GM21717 (cell line): ENCODE data around the gene CFDP1.
"Not testable (repeated sequence)": the region's sequence is repeated elsewhere in the genome, so short reads cannot be mapped to it uniquely, and the experiment has no call there.

ENCODE experiments used
- ATAC-seq: cut with Tn5 transposase; IDR thresholded peaks from one replicate; pipeline ENCODE4 v1.9.1; 2021; ENCODE audit warnings: mild to moderate bottlenecking, moderate library complexity; ENCODE audit not compliant: unreplicated experiment

The CFDP1 gene

GRCh38 chr16:75298267-75298666 is 135.0 kb downstream of the CFDP1 start:
- no peak for ATAC-seq

DNA sequence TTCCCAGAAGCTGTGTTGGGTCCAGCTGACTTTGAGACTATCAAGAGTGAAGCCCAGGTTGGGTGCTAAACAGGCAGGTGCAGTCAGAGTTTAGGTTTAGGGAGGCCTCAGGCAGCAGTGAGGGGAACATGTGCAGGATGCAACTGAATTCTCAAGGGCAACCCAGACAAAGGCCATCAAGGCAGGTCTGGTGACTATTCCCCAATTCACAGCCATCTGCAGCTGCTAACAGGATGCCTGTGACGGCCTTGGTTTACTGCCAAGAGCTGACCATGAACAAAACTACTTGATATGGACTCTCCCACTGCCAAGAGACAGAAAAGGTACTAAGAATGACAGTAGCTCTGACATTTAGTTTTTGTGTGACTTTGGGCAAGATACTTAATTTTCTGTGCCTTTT is 136.7 kb downstream of the CFDP1 start:
- ATAC-seq, result no peak

GRCh38 chr16:75294773-75295459 is 138.4 kb downstream of the CFDP1 start:
- ATAC-seq, result no peak

- no peak for ATAC-seq
These were observed 139.5 kb downstream of the CFDP1 start for GRCh38 chr16:75293772-75294171.

GRCh38 chr16:75293173-75293572 is 140.1 kb downstream of the CFDP1 start:
- ATAC-seq, result no peak

GRCh38 chr16:75292691-75293090 is 140.6 kb downstream of the CFDP1 start:
- ATAC-seq, result no peak

- ATAC-seq, result no peak
These were observed 144.1 kb downstream of the CFDP1 start for GRCh38 chr16:75289189-75289588.

- ATAC-seq, result no peak
These were observed 144.6 kb downstream of the CFDP1 start for GRCh38 chr16:75288596-75289120.

DNA sequence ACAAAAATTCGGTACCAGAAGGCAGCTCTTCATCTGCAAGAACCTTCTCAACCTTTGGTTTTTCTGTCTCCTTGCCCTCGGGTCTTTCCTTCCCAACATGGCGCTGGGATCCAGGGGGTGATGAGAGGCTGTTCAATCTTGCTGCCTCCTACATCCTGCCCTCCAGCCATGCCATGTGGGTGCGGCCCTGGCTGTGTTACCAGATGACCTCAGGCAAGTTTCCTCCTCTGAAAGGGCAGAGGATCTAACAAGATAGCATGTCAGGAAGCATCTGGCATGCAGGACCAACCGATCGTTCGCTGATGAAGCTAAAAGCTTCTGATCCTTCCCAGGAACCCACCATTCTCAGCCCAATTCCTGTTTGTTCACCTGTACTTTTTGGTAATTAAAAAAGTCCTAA is 145.1 kb downstream of the CFDP1 start:
- no peak for ATAC-seq

GRCh38 chr16:75287708-75288107 is 145.6 kb downstream of the CFDP1 start:
- ATAC-seq, result no peak

DNA sequence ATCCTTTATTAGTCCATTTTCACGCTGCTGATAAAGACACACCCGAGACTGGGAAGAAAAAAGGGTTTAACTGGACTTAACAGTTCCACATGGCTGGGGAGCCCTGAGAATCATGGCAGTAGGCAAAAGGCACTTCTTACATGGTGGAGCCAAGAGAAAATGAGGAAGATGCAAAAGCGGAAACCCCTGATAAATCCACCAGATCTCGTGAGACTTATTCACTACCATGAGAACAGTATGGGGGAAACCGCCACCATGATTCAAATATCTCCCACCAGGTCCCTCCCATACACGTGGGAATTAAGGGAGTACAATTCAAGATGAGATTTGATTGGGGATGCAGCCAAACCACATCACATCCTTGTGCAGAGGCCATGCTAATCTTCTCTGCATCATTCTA is 146.9 kb downstream of the CFDP1 start:
- ATAC-seq, result no peak

GRCh38 chr16:75282466-75283281 is 150.6 kb downstream of the CFDP1 start:
- no peak for ATAC-seq

- no peak for ATAC-seq
These were observed 151.5 kb downstream of the CFDP1 start for GRCh38 chr16:75281826-75282225.

- ATAC-seq, result not testable (repeated sequence)
These were observed 152.3 kb downstream of the CFDP1 start for GRCh38 chr16:75281009-75281408.

DNA sequence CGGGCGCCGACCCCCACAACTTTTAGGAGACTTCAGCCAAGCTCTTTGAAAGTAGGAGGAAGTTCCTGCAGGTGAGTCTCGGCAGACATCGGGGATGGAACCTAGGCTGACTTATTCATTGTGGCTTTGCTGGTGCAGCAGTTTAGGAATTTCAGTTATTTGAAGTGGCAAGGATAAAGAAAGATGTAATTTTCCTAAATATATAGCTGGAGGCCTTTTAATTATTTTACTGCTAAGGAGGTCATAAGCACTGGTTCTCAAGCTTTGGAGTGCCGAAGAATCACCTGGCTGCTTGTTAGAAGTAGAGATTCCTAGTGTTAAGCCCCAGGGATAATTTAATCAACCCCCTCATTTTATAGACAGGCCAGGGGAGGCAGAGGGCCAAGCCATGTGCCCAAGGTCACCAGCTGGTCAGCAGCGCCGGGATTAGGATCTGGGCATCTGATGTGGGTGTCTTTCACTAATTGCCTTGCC is 152.9 kb downstream of the CFDP1 start:
- ATAC-seq, result no peak

GRCh38 chr16:75279305-75279704 is 154.0 kb downstream of the CFDP1 start:
- ATAC-seq, result no peak

GRCh38 chr16:75273054-75273925 is 160.0 kb downstream of the CFDP1 start:
- ATAC-seq, result no peak

DNA sequence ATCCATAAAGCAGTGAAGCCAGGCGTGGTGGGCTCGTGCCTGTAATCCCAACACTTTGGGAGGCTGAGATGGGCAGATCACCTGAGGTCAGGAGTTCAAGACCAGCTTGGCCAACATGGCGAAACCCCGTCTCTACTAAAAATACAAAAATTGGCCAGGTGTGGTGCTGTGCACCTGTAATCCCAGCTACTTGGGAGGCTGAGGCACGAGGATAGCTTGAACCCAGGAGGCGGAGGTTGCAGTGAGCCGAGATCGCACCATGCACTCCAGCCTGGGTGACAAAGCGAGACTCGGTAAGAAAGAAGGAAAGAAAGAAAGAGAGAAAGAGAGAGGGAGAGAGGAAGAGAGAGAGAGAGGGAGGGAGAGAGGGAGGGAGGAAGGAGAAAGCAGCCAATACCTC is 160.7 kb downstream of the CFDP1 start:
- not testable (repeated sequence) for ATAC-seq

- no peak for ATAC-seq
These were observed 161.2 kb downstream of the CFDP1 start for GRCh38 chr16:75272097-75272551.

- ATAC-seq, result no peak
These were observed 161.7 kb downstream of the CFDP1 start for GRCh38 chr16:75271441-75272096.
